Suppressor macrophage (primary cell): Measurements from ENCODE around the gene HMX1.

Experiments
- DNase-seq, 4 experiments: peaks; one replicate each; pipeline ENCODE4 v3.0.0-alpha.2; 2020 to 2022

HMX1 gene

DNA sequence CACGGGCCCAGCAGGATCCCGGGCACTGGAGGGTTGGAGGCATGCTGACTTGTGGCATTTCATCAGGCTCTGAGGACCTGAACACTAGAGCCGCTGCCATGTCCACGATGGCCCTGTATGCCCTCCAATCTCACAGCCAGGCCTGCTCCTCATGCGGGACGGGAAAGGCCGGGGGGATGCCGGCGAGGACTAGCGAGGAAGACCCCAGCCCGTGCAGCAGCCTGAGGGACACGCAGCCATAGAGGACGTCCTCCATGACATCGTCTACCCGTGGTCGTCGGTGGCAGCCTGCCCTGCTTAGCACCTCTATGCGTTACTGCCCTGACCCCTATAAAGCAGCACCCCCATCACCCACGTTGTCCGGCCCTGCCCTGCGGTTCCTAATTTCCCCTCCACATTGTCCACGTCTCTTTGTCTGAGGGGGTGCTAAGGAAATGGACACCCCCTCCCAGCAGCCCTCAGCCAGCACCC, 32.6 kb downstream of the HMX1 start:
- DNase-seq: no peak

GRCh38 chr4:8838296-8838960, 33.2 kb downstream of the HMX1 start:
- DNase-seq: no peak

DNA sequence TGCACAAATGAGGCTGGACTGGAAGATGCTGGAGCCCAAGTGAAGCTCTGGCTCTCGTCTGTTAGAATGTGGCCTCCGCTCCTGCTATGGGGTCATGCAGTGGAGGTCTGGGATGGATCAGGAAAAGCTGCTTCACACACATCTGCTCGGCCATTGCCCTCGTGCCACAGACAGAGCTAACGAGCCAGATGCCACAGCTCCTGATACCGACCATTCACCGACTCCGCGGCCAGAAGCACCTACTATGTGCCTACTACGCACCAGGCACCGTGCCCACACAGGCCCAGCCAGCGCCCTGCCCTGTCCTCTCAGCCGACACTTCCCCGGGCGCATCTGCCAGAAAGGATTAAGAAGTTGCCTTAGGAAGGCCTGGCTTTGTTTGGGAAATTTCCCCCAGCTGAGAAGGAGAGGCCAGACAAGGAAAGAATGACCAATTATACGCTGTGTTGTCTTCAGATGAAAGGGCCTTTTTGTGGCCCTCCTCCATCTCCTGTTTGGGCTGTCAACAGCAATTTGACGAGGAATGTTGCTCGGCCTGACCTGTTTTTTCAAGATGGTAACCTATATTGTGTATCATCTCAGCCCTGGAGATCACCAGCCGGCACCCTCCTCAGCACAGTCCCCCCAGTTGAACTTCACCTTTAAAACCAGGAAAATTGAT, 34.3 kb downstream of the HMX1 start:
- DNase-seq: no peak

DNA sequence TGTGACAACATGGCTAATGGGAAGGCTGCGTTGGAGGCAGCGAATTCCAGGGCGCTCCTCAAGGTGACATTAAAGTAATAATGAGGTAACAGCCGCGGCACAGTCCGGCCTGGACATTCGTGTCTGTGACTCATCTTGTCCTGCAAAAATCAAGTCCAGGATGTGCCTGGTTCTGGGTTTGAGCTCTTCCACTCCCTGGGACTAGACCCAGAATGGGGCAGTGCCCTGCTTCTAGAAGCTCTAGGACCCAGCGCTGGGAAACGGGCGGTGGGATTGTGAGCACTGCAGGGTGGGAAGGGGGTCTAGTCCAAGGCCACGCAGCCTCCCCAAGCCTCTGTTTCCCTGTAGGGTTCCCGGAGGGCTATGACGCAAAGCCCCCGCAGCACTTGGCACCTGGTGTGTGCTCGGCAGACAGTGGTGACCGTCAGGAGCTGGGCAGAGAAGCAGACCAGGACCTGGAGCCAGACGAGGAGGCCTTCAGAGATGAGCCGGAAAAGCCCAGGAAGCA, 34.9 kb downstream of the HMX1 start:
- no peak for DNase-seq

DNA sequence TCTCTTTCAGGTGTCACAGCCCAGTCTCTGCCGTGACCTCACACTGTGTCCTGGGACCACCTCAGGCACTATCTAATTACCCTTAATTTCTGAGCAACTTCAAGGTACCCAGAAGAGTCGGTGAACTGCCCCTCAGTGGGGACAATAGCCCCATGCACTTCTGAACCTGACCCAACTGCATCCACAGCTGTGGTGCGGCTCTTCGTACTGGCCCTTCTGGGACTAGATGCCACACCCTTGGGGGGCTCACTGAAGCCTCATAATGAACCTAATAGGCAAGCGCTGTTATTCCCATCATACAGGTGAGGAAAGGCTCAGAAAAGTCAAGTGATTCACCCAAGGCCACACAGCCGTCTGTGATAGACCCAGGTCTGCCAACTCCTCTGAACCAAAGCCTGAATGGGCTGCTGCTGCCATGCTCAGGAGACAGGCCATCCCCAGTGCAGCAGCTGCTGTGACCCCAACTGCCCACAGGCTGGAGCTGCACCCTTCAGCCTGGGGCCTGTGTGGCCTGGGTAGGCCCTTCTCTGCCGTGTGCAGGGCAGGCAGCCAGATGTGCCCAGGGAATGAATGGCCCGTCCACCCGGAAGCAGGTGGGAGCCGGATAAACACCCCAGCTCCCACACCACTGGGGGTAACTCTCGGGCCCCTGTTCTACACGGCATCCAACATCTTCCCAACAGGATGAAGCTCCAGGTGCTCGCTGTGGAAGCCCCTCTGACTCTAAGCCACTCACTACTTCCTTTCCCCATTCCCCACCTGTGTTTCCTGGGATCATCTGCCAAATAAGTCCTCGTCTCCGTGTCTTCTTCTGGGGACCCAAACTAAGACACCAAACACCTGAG, 35.9 kb downstream of the HMX1 start:
- no peak for DNase-seq

DNA sequence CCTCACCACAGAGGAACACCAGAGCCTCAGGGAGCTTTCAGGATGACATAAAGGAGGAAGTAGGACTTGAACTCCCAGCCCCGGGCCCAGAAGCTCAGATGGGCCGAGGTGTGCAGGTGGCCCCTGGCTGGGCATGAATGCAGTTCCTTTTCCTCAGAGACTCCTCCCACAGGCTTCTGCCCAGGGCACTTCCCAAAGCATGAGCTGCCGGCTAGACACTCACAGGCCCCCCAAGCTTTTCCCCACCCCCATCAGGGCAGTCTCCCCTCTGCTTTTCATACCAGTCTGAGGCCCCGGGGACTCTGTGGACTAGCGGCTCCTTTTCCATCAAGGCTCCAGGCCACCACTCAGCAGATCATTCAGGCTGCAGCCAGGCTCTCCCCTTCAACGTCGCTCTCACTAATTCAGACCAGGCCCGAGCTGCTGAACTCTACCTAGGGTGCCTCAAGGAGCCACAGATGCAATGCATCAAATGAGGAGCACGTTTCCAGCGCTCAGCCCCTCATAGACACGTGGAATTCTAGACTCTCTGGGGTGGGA, 36.9 kb downstream of the HMX1 start:
- DNase-seq: no peak

DNA sequence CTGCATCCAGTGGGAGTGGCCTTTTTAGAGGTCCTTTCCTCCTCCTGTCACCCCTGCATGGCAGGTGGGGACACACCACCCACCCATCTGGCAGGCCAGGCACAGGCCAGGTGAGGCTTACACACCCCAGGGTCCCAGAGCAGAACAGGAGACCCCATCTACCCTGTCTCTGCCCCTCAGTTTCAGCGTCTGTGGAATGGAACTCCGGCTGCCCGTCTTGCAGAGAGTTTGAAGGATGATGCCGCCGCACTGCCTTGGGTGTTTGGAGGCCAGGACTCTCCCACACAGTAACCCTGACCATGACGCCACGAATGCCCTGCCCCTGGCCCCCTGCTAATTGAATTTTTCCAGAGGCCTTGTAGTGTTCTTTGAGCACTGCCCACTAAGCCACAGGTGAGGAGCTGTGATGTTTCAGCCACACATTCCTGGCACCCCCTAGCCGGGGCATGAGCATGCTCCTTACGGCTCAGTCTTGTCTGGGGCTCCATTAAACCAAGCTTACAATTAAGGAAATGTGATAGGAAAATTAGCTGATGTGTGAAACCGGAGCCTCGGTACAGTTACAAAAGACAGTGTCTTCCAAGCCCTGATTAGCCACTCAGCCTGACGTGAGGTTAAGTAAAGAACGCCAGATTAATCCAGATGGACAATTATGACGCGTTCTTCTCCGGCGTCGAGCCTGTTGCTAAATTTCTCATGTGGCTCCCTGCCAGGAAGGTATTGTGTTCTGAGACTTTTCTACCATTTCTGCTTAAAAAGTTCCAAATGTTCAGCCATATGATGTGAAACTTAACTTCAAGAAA, 39.3 kb downstream of the HMX1 start:
- DNase-seq: no peak

- no peak for DNase-seq
These were observed 40.2 kb downstream of the HMX1 start for GRCh38 chr4:8831221-8832112.

DNA sequence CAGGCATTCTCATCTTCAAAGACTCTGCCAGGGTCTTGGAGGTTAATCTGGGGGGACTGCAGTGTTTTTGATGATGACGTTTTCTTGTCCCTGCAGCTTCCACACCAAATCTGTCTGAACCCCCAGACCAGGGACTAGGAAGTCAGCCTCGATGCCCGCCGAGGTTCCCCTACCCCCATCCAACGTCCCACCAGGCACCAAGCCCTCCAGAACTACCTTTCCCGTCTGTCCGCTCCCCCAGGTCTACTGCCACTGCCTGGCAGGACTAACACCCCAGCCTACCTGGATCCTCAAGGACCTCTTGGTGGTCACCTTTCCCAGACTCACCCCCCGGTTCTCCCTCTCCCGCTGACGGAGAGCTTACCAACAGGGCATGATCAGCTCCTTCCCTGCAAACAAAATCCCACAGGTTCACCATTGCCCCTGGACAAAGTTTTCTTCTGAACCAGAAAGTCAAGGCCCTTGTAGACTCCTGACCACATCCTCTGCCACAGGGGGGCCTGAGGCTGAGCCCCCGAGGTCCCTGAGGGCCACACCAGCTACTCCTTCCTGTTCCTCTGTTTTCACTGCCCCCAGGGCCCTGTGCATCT, 40.9 kb downstream of the HMX1 start:
- DNase-seq: no peak

- no peak for DNase-seq
These were observed 41.6 kb downstream of the HMX1 start for GRCh38 chr4:8830056-8830455.

- no peak for DNase-seq
These were observed 42.1 kb downstream of the HMX1 start for GRCh38 chr4:8829584-8829983.

- DNase-seq: no peak
These were observed 42.8 kb downstream of the HMX1 start for GRCh38 chr4:8828869-8829268.

DNA sequence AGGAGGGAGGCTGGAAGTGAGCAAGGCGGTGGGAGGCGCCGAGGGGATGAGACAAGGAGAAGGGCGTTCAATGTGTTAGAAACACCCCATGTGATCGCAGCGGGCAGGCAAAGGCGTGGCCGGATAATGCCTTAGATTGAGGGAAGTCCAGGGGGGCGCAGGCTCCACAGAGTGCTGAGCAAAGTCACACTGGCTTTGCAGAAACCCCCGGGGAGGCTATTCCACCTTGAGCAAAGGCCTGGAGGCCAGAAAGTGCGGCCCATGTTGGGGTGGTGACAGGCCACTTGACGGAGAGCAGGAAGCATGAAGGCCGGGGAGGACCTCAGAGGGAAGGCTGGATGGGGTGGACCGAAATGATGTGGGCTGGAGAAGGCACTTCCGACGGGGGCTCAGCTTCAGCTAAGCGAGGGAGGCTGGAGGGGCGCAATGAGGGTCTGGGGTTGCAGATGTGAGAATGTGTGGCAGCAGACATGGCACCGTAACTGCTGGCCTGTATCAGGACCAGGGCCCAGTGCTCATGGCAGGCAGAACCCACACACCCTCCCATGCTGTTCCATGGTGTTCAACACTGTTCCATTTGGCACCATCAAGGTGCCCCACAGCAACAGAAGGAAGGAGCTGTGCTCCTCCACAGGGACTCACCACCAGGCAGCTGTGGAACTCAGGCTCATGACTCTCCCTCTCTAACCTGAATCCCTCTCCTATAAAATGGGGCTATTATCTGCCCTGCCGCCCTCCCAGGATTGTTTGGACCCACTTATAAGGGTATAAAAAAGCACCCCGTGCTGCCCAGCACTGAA, 50.3 kb downstream of the HMX1 start:
- DNase-seq: no peak

- DNase-seq: no peak
These were observed 51.2 kb downstream of the HMX1 start for GRCh38 chr4:8820178-8821102.

- no peak for DNase-seq
These were observed 52.0 kb downstream of the HMX1 start for GRCh38 chr4:8819473-8820177.

- no peak for DNase-seq
These were observed 52.6 kb downstream of the HMX1 start for GRCh38 chr4:8819019-8819418.

DNA sequence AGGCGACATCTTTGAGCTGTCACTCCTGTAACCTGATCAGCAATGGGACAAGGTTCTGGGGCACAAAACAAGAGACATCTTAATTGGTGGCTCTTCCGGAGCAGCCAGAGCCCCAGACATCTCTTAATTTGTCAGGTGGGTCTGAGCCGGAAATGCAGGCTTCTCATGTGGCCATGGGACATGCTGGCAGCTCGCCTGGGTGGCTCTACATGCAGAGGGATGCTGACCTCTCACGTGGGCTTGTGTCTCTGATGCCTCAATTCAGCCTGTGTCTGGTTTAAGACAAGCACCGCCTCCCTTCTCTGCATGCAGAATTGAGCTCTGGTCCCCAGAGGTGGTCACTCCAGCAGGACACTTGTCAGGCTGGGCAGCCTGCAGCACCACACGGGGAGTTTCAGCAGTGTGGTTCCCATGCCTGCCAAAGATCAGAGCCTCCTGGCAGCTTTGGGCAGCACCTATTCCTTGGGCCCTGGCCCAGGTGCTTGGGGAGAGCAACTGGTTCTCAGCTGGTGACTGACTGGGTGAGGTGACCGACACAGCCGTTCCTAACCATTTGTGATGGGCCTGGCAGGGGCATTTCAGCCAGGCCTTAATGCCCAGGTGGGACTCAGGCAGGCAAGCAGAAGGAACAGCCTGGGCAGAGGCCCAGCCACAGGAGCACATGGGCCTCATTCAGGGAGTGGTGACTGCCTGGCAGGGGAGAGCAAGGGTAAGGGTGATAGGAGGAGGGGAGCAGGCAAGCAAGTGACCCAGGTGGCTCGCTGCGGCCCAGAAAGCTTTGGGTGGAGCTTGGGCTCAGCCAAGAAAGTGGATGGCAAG, 53.4 kb downstream of the HMX1 start:
- DNase-seq: no peak
